Type B pancreatic cell (in vitro differentiated cells): ENCODE results near the gene MYL5. TPM values are rescaled to one million over a fixed set of nuclear protein-coding genes. Genes with fewer than 3 reads are reported as not detected.
A peak's percentile ranks its signal among the peaks of the same experiment; 100 is the strongest.

ENCODE experiments used
- DNase-seq: peaks from one replicate; pipeline ENCODE4 v3.0.0; 2021; ENCODE audit warnings: mixed read lengths; ENCODE audit not compliant: unreplicated experiment; ENCODE audit errors: extremely low spot score
- H3K27ac Mint-ChIP-seq: 2 replicates; pipeline ENCODE4 v1.8.0; 2021; ENCODE audit warnings: mild to moderate bottlenecking, mixed read lengths
- H3K27me3 Mint-ChIP-seq: 2 replicates; pipeline ENCODE4 v1.8.0; 2021; ENCODE audit warnings: mixed read lengths
- H3K36me3 Mint-ChIP-seq: 2 replicates; pipeline ENCODE4 v1.8.0; 2021; ENCODE audit warnings: mixed read lengths
- H3K4me1 Mint-ChIP-seq: one replicate; pipeline ENCODE4 v1.8.0; 2021; ENCODE audit warnings: mixed read lengths; ENCODE audit not compliant: unreplicated experiment
- H3K4me3 Mint-ChIP-seq: 2 replicates; pipeline ENCODE4 v1.8.0; 2021; ENCODE audit warnings: mild to moderate bottlenecking, mixed read lengths
- H3K9me3 Mint-ChIP-seq: 2 replicates; pipeline ENCODE4 v1.8.0; 2021; ENCODE audit warnings: mixed read lengths
- CTCF ChIP-seq: fragments of 200-600 bp; sonication (generic); conservative IDR thresholded peaks from 2 replicates; pipeline ENCODE4 v1.5.0; 2021; ENCODE audit warnings: antibody characterized with exemption, mild to moderate bottlenecking
- total RNA-seq: library from RNA; stranded (reverse); gene quantifications from 2 replicates; pipeline ENCODE4 v1.2.1, GENCODE V29; 2021; ENCODE audit warnings: low replicate concordance

The MYL5 gene
- total RNA-seq, 1 donor from 2014 or later = 20.2 TPM

DNA sequence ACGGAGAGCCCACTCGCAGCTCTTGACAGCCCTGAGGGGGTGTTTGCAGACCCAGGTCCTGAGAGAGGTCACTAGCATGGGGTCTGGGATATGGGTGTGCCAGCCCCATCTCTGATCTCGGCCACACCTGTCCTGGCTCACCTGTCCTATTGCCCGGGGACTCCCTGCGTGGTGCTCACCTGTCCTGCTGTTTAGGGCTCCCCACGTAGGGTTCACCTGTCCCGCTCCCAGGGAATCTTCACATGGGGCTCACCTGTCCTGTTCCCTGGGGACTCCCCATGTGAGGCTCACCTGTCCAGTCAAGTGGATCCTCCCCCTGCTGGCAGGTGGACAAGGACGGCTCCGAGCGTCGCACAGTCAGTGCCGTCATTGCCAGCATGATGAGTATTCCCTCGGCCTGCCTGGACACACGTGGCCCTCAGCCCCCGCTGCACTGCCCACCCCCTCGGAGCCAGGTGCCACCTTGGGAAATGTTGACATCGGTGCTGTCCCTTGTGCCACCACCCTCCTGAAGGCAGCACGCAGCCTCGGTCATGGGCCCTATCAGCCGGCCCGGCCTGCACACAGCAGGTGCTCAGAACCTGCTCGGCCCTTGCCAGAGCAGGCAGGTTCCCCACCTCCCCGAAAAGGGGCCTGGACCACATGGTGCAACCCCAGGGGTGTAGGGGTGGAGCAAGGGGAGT is 8.3 kb downstream of the MYL5 start:
- no peak for DNase-seq
- no peaks in the 10 kb centered on the region for H3K27me3 Mint-ChIP-seq
- peaks cover 1% of the 10 kb centered on the region for H3K4me1 Mint-ChIP-seq
- H3K4me3 Mint-ChIP-seq = peak overlapping the region; percentile 41
- H3K9me3 Mint-ChIP-seq = no peaks in the 10 kb centered on the region
- TF ChIP-seq CTCF = no peak
- H3K36me3 Mint-ChIP-seq = no peaks in the 10 kb centered on the region
- no peak overlapping the region for H3K27ac Mint-ChIP-seq

DNA sequence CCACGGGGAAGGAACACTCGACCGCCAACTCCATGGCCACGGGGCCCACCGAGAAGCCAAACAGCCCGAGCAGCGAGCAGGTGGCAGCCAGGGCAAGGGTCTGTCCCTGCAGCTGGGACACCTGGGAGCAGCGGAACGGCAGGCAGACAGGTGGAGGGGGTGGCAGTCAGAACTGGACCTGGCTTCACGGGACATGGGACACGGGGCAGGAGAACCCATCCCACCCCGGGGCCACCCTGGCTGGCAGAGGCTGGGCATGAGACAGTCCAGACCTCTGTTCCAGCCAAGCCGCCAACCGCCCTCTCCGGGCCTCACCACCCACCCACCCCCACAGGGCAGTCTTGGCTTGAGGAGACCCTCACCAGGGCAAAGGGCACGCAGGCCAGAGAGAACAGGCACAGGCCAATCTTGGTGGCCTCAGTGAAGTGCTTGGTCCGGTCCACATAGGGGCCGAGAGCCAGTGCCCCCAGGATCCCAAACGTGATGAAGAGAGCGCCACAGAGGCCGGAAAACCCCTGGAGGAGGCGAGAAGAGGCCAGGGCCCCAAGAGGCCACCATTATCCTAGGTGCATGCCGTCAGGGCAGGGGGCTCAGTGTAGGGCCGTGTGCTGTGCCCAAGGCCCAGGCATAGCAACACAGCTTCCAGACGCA is 9.0 kb downstream of the MYL5 start:
- Mint-ChIP-seq H3K9me3 (no peaks in the 10 kb centered on the region), H3K27me3 (no peaks in the 10 kb centered on the region), H3K36me3 (no peaks in the 10 kb centered on the region), H3K4me1 (peaks cover 3% of the 10 kb centered on the region), H3K4me3 (no peak overlapping the region), H3K27ac (peak overlapping the region; percentile 16)
- no peak for DNase-seq
- no peak for TF ChIP-seq CTCF

DNA sequence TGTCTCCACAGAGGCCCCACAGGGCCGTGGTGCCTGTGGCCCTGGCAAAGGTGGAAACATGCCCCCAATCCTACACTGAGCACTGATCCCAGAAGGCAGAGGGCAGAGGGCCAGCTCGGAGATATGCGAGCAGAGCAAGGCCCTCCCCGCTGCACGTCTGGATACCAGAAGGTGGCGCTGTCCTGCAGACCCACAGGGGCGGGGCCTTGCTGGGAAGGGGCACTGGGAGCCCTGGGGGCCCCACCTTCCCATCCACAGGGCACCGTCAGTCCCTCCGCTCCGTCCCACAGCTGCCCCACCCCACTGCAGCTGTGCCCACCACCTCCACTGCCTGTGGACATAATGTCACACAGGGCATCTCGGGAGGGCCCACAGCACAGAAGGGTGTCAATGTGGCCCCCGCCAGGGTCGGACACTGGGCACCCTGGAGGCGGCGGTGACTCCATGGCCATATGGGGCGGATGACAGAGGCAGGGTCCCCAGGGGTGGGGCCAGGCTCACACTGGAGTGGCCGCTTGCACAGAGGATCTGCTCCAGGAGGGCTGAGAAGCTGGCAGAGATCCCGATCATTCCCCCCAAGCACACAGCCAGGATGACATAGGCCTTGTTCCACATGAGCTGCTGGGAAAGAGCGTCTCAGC is 9.8 kb downstream of the MYL5 start:
- Mint-ChIP-seq H3K27ac (peak overlapping the region; percentile 16), H3K9me3 (no peaks in the 10 kb centered on the region), H3K4me1 (peaks cover 3% of the 10 kb centered on the region), H3K36me3 (no peaks in the 10 kb centered on the region), H3K4me3 (no peak overlapping the region), H3K27me3 (no peaks in the 10 kb centered on the region)
- DNase-seq = peak; percentile 70
- peak; percentile 75 for TF ChIP-seq CTCF

GRCh38 chr4:684623-685327 is 10.4 kb downstream of the MYL5 start:
- peak overlapping the region; percentile 1 for H3K4me3 Mint-ChIP-seq
- DNase-seq = no peak
- no peaks in the 10 kb centered on the region for H3K36me3 Mint-ChIP-seq
- H3K27me3 Mint-ChIP-seq = no peaks in the 10 kb centered on the region
- peaks cover 3% of the 10 kb centered on the region for H3K4me1 Mint-ChIP-seq
- H3K27ac Mint-ChIP-seq = peak overlapping the region; percentile 20
- H3K9me3 Mint-ChIP-seq = no peaks in the 10 kb centered on the region
- TF ChIP-seq CTCF = no peak

GRCh38 chr4:685679-686412 is 11.5 kb downstream of the MYL5 start:
- H3K36me3 Mint-ChIP-seq = no peaks in the 10 kb centered on the region
- no peaks in the 10 kb centered on the region for H3K9me3 Mint-ChIP-seq
- no peak overlapping the region for H3K27ac Mint-ChIP-seq
- no peak overlapping the region for H3K4me3 Mint-ChIP-seq
- DNase-seq = no peak
- H3K4me1 Mint-ChIP-seq = peaks cover 3% of the 10 kb centered on the region
- H3K27me3 Mint-ChIP-seq = no peaks in the 10 kb centered on the region
- TF ChIP-seq CTCF = no peak
